Muscle layer of colon (tissue), 2 donors: ENCODE measurements around the gene PRR13.
A peak's percentile ranks its signal among the peaks of the same experiment; 100 is the strongest.

ENCODE experiments used
- H3K27ac ChIP-seq: one replicate; pipeline ENCODE4 v1.7.0; 2013; ENCODE audit warnings: low read depth, mild to moderate bottlenecking, low read length, moderate library complexity
- H3K27me3 ChIP-seq, 2 donors: one replicate each; pipeline ENCODE4 v1.7.0; 2013; ENCODE audit warnings: low read length in 2 of 2, mild to moderate bottlenecking in 2 of 2; ENCODE audit not compliant: insufficient read depth in 2 of 2, control insufficient read depth in 1 of 2
- H3K36me3 ChIP-seq: one replicate; pipeline ENCODE4 v1.7.0; 2013; ENCODE audit warnings: mild to moderate bottlenecking, low read length; ENCODE audit not compliant: insufficient read depth
- H3K4me1 ChIP-seq: one replicate; pipeline ENCODE4 v1.7.0; 2013; ENCODE audit warnings: mild to moderate bottlenecking, low read length; ENCODE audit not compliant: insufficient read depth
- H3K4me3 ChIP-seq, 2 donors: one replicate each; pipeline ENCODE4 v1.7.0; 2013; ENCODE audit warnings: low read length in 2 of 2, low read depth in 1 of 2, mild to moderate bottlenecking in 1 of 2, moderate library complexity in 1 of 2
- H3K9ac ChIP-seq: one replicate; pipeline ENCODE4 v1.7.0; 2013; ENCODE audit warnings: low read length
- H3K9me3 ChIP-seq: one replicate; pipeline ENCODE4 v1.7.0; 2013; ENCODE audit warnings: mild to moderate bottlenecking, low read length
- donor health status: abdominal sarcoma.
- donor health status: Adenocarcinoma of cecum.

PRR13 gene

GRCh38 chr12:53485955-53486735 lies 44.6 kb downstream of the PRR13 start:
- Histone ChIP-seq H3K27me3 (no peaks in the 10 kb centered on the region), H3K27ac (no peak overlapping the region), H3K36me3 (peaks cover 50% of the 10 kb centered on the region), H3K4me3 (no peak overlapping the region), H3K4me1 (no peaks in the 10 kb centered on the region), H3K9ac (no peak overlapping the region), H3K9me3 (no peaks in the 10 kb centered on the region)

- H3K27me3 ChIP-seq, result no peaks in the 10 kb centered on the region
- no peak overlapping the region for H3K9ac ChIP-seq
- peaks cover under 1% of the 10 kb centered on the region for H3K4me1 ChIP-seq
- no peak overlapping the region for H3K27ac ChIP-seq
- no peaks in the 10 kb centered on the region for H3K9me3 ChIP-seq
- peaks cover 45% of the 10 kb centered on the region for H3K36me3 ChIP-seq
- H3K4me3 ChIP-seq, result no peak overlapping the region
Measured at GRCh38 chr12:53486736-53487487, 45.4 kb downstream of the PRR13 start.

GRCh38 chr12:53489242-53489864 lies 47.8 kb downstream of the PRR13 start:
- Histone ChIP-seq H3K4me1 (peaks cover 18% of the 10 kb centered on the region), H3K9me3 (no peaks in the 10 kb centered on the region), H3K27me3 (no peaks in the 10 kb centered on the region), H3K27ac (no peak overlapping the region), H3K4me3 (no peak overlapping the region), H3K9ac (no peak overlapping the region), H3K36me3 (peaks cover 23% of the 10 kb centered on the region)

GRCh38 chr12:53492188-53492587 lies 50.7 kb downstream of the PRR13 start:
- Histone ChIP-seq H3K4me1 (peaks cover 24% of the 10 kb centered on the region), H3K27me3 (no peaks in the 10 kb centered on the region), H3K27ac (peak overlapping the region; percentile 81), H3K36me3 (no peaks in the 10 kb centered on the region), H3K9ac (peak overlapping the region; percentile 42), H3K4me3 (peak overlapping the region; percentile 41 to 80), H3K9me3 (no peaks in the 10 kb centered on the region)

- H3K27me3 ChIP-seq, result no peaks in the 10 kb centered on the region
- peak overlapping the region; percentile 41 to 80 for H3K4me3 ChIP-seq
- H3K27ac ChIP-seq, result peak overlapping the region; percentile 81
- no peaks in the 10 kb centered on the region for H3K36me3 ChIP-seq
- peaks cover 24% of the 10 kb centered on the region for H3K4me1 ChIP-seq
- no peaks in the 10 kb centered on the region for H3K9me3 ChIP-seq
- peak overlapping the region; percentile 36 for H3K9ac ChIP-seq
Measured at GRCh38 chr12:53492830-53493609, 51.5 kb downstream of the PRR13 start.

- Histone ChIP-seq H3K27ac (peak overlapping the region; percentile 81), H3K27me3 (no peaks in the 10 kb centered on the region), H3K4me3 (peak overlapping the region; percentile 41 to 80), H3K36me3 (no peaks in the 10 kb centered on the region), H3K9me3 (no peaks in the 10 kb centered on the region), H3K9ac (peak overlapping the region; percentile 36), H3K4me1 (peaks cover 29% of the 10 kb centered on the region)
Measured at GRCh38 chr12:53493610-53494391, 52.3 kb downstream of the PRR13 start.
